SIG-M5 treated with dmso at 0.1 percent for 504 hours (cell line): ENCODE measurements around the gene CFAP43.

Experiments used
- DNase-seq: peaks from one replicate; lab custom pipeline; 2025; ENCODE audit not compliant: unreplicated experiment; lab: John Stamatoyannopoulos, UW

CFAP43 gene, protein sequence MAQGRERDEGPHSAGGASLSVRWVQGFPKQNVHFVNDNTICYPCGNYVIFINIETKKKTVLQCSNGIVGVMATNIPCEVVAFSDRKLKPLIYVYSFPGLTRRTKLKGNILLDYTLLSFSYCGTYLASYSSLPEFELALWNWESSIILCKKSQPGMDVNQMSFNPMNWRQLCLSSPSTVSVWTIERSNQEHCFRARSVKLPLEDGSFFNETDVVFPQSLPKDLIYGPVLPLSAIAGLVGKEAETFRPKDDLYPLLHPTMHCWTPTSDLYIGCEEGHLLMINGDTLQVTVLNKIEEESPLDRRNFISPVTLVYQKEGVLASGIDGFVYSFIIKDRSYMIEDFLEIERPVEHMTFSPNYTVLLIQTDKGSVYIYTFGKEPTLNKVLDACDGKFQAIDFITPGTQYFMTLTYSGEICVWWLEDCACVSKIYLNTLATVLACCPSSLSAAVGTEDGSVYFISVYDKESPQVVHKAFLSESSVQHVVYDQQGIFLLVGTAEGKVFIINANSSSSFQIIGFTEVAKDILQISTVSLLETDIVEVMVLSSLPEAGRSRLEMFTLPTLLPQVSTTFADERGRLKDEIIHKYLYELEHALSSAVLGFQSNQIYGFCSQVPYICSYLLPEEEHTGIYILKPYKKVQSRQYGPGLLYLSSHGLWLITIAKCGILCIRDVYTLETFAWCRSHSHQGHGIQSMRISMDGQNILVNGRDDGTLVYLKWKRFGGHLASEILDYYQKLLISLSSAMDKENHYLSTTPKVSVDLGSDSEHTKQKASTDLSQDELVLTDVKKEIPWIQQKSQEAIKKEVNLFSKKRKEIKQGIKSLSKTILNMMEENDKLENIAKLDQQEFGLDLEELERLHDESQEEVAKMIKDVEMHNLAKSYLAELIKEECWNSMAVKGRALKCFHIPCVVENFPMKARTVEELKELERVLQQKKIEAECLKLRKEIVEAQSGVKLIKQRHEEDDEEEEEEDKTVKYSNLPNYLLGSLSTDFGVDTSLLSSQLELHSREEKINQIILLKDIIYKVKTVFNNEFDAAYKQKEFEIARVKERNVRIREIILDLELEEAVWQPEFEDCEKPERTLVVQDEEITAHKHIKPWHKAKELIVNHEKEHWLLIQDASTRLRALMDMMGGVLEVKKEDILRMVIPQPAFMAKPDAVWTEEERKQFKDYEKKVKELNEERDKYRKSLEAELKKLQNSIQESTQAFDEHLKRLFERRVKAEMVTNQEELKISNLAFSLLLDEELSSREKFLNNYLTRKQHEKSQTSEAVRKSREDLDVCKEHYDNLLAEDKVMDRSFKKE (N-terminal part only)

DNA sequence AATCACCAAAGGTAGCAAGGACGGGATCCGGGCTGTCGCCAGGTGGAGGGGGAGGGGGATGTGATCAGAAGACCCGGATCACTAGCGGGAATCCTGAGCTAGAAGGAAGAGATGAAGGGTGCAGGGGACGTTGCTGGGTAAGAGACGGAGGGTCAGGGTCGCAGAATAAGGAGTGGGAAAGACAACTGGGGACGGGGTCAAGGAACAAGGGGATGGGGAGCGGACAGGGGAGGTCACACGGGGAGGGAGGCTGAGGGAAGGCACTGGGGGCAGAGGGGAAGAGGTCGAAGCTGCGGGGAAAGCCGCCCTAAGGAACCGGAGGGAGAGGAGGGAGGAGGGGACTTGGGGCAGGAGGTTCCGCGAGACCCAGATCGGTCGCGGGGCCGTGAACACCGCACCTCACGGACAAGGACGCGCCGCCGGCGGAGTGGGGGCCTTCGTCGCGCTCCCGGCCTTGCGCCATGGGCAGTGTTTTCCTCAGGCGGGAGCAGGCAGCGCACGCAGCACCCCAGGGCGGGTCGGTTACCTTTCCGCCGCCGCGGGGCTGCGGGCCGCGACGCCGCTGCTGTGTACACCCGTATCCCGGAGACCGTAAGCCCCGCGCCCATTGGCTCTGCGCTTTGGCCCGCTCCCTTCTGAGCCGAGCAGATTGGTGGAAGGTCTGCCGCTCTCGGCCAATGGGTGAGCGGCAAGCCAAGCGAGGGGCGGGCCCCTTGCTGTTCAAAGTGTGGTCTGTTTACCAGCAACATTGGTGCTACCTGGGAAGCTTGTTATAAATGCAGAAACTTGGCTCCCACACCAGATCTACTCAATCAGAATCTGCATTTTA lies at the start of gene CFAP43:
Gene CFAP43 (minus strand): TSS at position 581 of the 829 bp plus-strand sequence. CDS start 118 bp downstream, at position 463.
- DNase-seq, result peak; percentile 90

DNA sequence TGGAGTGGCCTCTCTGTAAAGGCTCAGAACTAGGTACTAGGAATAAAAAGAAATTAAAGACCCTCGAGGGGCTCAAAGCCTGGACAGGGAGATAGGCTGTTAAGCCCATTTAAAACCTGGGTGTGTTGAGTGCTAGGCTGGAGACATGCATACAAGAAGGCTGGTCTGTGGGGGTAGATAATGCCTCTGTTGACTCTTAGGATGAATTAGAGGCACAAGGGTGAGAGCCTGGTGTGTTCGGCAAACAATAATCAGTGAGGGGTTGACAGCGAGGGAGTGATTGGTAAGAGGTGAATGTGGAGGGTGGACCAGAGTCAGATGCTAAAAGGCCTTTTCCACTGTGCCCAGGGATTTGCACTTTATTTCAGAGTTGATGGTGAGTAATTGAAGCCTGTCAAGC lies 49.5 kb upstream of the CFAP43 start:
- no peak for DNase-seq

DNA sequence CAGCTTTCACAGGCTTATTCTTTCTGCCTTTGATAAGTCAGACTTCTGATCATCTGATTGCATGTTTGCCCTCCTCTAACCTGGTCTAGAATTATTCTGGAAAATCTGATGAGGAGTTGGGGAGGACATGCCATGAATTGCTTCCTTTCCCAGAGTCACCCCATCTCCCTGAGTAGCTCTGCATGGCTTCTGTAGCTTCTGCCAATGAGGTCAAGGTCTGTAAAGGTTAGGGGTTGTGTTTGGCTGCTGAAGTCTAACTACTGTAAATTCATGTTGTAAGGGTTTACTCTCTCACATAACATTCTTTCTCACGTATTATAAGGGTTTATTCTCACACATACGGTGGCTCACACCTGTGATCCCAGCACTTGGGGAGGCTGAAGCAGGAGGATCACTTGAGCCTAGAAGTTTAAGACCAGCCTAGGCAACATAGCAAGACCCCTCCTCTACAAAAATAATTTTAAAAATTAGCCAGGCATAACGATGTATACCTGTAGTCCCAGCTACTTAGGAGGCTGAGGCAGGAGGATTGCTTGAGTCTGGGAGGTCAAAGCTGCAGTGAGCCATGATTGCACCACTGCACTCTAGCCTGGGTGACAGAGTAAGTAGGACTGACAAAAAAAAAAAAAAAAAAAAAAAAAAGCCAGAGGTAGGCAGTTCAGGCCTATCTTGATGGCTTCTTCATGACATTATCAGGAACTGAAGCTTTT lies 47.5 kb upstream of the CFAP43 start:
- no peak for DNase-seq

DNA sequence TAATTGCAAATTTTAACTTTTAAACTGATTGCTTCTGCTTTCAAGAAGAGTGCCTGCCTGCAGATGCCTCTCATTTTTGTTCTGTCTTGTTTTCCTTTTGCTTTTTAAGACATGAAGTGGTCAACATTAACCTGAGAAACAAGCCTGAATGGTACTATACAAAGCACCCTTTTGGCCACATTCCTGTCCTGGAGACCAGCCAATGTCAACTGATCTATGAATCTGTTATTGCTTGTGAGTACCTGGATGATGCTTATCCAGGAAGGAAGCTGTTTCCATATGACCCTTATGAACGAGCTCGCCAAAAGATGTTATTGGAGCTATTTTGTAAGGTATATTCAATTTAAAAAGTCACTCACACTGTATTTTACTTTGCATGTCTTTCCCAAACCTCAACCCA lies 45.6 kb upstream of the CFAP43 start:
- DNase-seq, result no peak

DNA sequence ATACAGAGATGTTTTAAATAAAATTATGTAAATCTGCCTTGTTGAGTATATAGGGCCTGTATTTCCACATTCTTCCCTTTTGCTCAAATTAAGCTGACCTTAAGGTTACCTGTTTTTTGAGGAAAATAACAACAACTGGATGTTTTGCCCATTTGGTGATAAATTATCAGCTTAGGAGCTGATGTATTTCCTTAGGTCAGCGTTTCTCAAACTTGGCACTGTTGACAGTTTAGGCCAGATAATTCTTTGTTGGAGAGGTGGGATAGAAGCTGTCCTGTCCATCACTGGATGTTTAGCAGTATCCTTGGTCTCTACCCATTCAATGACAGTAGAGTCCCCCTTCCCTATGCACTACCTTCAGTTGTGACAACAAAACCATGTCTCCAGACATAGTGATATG lies 44.0 kb upstream of the CFAP43 start:
- DNase-seq, result no peak

DNA sequence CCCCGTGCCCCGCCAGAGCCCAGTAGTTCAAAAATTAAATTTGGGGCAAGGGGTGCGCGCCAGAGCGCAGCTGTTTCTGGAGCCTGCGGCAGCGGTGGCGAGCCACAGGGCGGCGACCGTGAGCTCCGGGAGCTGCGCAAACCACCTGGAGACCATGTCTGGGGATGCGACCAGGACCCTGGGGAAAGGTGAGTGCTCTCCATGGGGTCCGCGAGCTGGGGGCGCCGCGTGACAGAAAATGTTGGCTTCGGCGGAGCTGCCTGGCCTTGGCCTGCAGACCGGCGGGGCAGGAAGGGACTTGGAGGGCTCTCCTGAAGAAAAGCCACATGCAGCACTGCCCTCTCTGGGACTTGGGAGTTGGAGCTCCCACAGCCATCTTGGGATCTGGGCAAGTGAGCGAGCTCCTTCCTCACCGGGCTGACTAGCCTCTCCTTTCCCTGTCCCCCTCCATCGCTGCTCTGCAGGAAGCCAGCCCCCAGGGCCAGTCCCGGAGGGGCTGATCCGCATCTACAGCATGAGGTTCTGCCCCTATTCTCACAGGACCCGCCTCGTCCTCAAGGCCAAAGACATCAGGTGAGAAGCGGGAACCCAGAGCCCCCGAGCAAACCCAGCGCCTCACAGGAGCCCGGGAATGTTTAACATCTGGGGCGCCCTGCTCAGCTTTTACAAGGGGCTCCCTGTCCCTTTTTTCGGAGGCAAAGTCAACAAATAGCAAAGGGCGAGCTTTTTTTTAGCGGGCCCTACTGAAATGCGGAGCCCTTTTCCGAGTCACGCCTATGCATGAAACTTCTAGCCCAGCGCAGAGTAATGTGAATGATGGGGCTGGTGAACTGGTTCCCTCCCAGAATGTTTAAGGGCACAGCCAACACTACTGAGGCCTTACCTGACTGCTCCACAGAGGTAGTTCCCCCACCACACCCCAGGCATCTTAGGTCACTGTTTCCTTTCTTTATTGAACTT lies 42.9 kb upstream of the CFAP43 start:
- peak; percentile 13 for DNase-seq

DNA sequence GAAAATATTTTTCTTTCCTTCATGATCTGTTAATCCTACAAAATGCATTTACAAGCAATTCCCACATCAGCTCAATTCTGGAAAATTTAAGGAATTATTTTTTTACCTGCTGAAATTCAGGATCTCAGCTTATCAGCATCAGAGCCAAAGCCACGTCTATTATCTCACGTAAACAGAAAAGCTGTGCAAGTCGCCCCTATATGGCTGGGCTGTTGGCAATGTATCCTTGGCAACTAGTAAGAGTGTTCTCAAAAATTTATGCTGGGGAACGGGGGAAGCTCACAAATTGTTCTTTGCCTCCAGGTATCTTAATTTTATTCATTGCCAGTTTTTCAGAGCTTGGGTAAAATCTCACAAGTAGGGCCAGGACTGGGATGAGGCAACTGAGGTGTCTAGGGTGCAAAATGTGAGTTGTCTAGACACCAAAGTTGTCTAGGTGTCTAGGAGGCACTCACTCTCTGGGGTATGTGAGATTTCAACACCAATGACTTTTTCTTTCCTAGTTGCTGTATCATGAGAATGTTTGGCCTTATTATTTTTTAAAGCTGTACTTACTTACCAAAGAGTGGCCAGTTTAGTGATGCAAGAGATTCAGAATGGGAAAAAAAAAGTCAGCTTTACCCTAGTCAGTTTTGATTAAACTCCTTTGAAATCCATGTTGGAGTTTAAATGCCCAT lies 41.9 kb upstream of the CFAP43 start:
- DNase-seq, result no peak

DNA sequence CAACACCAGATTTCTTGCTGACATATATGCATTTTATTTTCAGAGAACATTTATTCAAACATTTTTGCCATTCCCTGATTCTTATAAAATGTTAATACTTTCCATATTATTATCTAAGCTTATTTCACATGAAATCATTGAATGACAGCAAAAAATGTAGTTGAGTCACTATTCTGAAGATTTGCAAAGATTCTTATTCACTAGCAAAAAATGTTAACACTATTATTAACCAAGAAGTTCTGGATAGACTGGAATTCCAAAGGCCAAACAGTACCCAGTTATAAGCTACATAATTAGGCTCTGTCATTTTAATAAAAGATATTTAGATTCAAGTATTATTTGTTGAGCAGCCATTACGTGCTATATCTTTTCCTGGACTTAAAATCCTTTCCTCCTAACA lies 41.1 kb upstream of the CFAP43 start:
- DNase-seq, result no peak

DNA sequence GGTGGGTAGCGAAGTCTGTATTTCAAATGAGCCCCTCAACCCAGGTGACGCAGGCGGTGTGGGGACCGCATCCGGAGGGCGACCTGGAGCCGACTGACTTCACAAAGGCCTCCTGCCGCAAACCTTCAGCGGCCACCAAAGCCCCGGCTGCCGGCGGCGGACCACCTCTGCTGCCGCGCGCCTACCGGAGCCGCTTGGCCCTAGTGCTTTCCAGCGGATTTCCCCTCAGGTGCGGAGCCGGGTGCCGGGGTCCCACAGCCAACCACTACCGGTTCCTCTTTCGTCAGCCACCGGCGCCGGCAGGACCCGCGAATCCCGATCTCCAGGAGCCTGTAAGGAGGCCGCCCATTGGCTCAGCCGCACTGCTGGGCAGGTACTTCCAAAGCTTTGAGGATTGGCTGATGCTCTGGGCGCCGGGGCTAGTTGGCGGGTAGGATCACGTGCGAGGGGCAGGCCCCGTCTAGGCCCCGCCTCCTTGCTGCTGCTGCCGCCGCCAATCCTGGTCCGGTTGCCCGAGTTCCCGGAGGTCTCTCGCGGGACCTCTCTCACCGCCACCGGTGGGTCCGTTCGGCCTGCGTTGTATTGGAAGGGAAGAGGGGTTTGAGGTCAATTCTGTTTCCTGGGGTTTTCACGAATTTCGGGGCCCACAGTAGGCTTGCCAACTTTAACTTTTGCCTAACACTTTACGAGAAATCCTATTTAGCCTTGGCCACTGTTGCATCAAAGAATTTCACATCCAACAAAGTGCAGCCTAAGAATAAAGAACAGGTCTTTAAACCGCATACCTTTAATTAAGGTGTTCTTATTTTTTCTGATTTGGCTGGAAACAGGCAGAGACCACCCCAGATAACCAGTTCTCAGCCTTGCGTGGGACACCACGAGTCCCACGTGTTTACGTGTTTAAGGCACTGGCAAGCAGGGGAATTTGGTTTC lies 36.8 kb upstream of the CFAP43 start, which contains the start of gene GSTO2:
Gene GSTO2 (plus strand): TSS at position 472 of the 933 bp plus-strand sequence. CDS start 5,732 bp downstream, outside the sequence.
- DNase-seq, result peak; percentile 98

DNA sequence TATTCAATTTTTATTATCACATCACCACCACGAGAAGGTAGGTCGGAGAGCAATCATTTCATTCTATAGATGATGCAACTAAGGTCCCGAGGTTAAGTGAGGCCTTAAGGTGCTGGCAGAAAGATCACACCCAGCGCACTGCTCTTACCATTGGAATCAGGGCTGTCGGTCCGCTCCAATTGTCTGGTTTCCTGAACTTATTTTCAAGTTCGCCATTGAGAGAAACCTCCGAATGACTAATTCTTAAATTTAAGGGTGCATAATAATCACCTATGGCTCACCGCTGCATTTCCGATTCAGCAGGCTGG lies 36.2 kb upstream of the CFAP43 start:
- DNase-seq, result no peak

DNA sequence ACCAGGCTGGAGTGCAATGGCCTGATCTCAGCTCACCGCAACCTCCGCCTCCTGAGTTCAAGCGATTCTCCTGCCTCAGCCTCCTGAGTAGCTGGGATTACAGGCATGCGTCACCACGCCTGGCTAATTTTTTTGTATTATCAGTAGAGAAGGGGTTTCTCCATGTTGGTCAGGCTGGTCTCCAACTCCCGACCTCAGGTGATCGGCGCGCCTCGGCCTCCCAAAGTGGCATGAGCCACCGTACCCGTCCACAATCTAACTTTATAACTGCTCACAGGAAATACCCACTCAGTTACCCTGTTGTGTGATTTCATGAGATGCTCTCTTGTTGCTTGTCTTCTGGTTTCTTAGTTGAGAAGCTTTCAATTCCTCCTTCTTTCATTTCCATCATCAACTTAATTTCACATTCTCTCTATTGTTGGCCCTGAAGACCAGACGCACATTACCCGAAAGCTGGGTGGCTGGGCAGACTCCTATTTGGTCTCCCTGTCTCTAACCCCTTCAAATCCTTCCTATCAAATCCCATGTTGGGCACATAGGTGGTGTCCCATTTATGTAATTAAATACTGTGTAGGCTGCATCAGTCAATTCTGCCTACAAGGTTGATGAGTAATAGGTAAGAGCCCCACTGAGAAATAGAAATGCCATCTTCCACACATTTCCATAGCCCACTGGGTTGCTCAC lies 35.7 kb upstream of the CFAP43 start:
- no peak for DNase-seq

DNA sequence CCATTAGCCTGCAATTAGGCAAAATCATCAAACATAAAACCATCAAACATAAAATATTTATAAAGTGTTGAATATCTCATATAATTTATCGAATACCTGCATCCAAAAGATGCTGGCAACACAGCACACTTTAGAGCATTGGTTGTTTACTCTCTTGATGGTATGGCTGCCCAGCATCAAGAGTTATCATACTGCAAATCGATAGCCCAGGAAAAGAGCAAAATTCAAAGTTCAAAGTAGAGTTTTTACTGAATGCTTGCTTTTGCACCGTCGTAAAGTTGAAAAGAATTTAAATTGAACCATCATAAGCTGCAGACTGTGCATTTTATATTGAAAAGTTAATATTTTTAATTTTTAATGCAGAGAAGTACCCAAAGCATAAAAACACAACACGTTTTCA lies 32.6 kb upstream of the CFAP43 start:
- DNase-seq, result no peak

DNA sequence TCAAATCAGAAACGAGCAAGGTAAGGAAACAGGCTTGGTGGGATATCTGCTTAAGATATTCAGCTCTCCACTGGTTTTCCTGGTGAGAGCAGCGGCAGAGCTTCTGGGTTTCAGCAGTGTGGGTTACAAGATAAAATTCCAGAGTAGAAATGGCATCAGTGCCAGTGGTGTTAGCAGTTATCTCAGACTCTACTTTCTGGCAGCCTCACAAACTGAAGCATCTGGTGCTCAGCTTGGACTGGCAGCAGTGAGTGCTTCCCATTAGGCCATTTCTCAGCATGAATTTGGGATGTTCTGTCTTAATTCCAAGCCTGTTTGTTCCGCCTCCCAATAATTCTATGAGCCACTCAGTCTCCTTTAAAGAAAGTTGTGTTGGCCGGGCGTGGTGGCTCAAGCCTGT lies 29.9 kb upstream of the CFAP43 start:
- no peak for DNase-seq

DNA sequence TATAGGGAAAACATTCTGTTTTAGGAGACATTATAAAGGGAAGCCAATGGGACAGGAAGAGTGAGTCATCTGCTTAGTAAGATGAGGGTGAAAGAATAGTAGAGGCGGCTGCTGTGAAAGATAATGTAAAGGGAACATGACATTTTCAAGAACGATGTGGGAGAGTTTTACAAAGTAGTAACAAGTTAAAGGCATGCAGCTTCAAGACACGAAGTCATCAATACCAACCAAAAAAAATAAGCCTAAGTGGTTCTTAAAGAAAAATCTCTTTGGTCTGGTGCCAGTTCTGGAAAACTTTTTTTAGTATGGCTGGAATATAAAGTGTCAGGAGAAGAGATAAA lies 28.6 kb upstream of the CFAP43 start:
- DNase-seq, result no peak

DNA sequence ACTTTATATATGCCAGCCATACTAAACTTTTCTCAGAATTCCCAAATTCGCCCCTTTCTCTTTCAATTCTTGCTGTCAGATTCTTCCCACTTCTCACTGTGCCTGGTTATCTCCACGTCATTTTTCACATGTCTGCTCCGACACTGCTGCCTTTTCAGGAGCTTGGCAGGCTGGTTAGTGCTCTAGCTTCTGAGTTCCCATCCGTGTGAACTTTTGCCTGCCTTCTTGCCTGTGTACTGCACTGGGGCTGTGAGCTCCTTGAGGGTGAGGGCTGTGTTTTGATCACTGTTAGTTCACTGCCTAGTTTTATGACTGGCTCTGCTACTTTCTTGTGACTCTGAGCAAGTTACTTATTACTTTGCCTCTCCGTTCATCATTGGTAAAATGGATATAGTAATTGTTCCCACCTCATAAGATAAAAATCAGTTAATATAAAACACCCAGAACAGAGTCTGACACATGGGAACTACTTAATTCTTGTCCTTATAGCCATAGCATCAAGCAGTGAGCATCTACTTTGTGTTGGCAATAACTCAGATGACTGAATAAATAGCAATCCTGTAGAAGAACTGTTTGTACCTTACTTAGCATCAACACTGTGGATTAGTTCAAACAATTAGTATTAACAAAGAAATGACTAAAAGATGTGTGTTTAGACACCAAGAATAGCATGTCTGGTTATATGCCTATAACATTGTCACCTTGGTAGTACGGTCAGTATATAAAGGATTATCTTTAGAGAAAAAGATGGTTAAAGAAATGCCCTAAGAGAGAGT lies 28.0 kb upstream of the CFAP43 start:
- no peak for DNase-seq

DNA sequence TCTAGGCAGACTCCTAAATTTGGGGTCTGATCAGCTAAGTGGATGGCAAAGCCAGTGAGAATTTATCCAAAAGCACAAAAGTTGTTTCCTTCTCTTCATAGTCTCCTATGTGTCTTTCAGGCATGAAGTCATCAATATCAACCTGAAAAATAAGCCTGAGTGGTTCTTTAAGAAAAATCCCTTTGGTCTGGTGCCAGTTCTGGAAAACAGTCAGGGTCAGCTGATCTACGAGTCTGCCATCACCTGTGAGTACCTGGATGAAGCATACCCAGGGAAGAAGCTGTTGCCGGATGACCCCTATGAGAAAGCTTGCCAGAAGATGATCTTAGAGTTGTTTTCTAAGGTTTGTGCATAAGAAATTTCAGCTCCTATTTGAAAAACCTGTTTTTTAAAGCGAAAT lies 27.3 kb upstream of the CFAP43 start:
- DNase-seq, result no peak
